CD14-positive monocyte (primary cell): ENCODE measurements around the gene FSTL3. TPM values are rescaled to one million over a fixed set of nuclear protein-coding genes. Genes with fewer than 3 reads are reported as not detected.

ENCODE experiments used
- DNase-seq, 3 donors: peaks; one replicate each; pipeline ENCODE4 v3.0.0-alpha.2; 2011 to 2022
- H2AFZ ChIP-seq: 2 replicates; pipeline ENCODE4 v1.6.0; 2012; ENCODE audit warnings: mild to moderate bottlenecking, low read depth, low read length, inconsistent platforms; ENCODE audit not compliant: insufficient read depth, poor library complexity, severe bottlenecking
- H3K27ac ChIP-seq, 2 donors: 1 replicate in 1 of 2; 2 replicates in 1 of 2; pipeline ENCODE4 v1.5.1; 2012 to 2013; ENCODE audit warnings: low read length in 2 of 2, control low read depth in 1 of 2, inconsistent platforms in 1 of 2, low read depth in 1 of 2, mild to moderate bottlenecking in 1 of 2
- H3K27me3 ChIP-seq, 2 donors: one replicate each; pipeline versions ENCODE4 v1.6.0 to v1.6.1; 2011 to 2013; ENCODE audit warnings: low read length in 2 of 2; ENCODE audit not compliant: control insufficient read depth in 2 of 2, insufficient read depth in 2 of 2
- H3K36me3 ChIP-seq, 2 donors: replicated peaks in 1 of 2; 1 replicate in 1 of 2; 2 replicates in 1 of 2; pipeline versions ENCODE4 v1.5.1 to v1.6.1; 2012 to 2013; ENCODE audit warnings: low read length in 2 of 2, control low read depth in 1 of 2, inconsistent platforms in 1 of 2, mild to moderate bottlenecking in 1 of 2; ENCODE audit not compliant: insufficient read depth in 2 of 2, control insufficient read depth in 1 of 2
- H3K4me1 ChIP-seq, 2 donors: 1 replicate in 1 of 2; 2 replicates in 1 of 2; pipeline versions ENCODE4 v1.5.1 to v1.6.1; 2012 to 2013; ENCODE audit warnings: low read length in 2 of 2, control low read depth in 1 of 2, inconsistent platforms in 1 of 2, mild to moderate bottlenecking in 1 of 2, moderate library complexity in 1 of 2; ENCODE audit not compliant: insufficient read depth in 2 of 2, control insufficient read depth in 1 of 2
- H3K4me2 ChIP-seq: replicated peaks from 2 replicates; pipeline ENCODE3; 2012; ENCODE audit warnings: low read length, moderate library complexity, mild to moderate bottlenecking; ENCODE audit not compliant: poor library complexity, severe bottlenecking; ENCODE audit errors: extremely low read depth
- H3K4me3 ChIP-seq, 3 experiments: fragments of 200-600 bp in 1 of 3; sonication (generic) in 1 of 3; replicated peaks in 1 of 3; 1 replicate in 2 of 3; 2 replicates in 1 of 3; pipeline ENCODE4 v1.5.1; 2011 to 2013; ENCODE audit warnings: low read length in 3 of 3, mild to moderate bottlenecking in 3 of 3, control low read depth in 2 of 3, low read depth in 2 of 3, inconsistent platforms in 1 of 3, moderate library complexity in 1 of 3
- H3K79me2 ChIP-seq: 2 replicates; pipeline ENCODE4 v1.6.0; 2012; ENCODE audit warnings: mild to moderate bottlenecking, control low read depth, inconsistent platforms, low read length, moderate library complexity; ENCODE audit not compliant: insufficient read depth
- H3K9ac ChIP-seq: 2 replicates; pipeline ENCODE4 v1.6.0; 2017; ENCODE audit warnings: low read length, mild to moderate bottlenecking; ENCODE audit not compliant: insufficient read depth, poor library complexity, severe bottlenecking
- H3K9me3 ChIP-seq, 2 donors: replicated peaks in 1 of 2; 1 replicate in 1 of 2; 2 replicates in 1 of 2; pipeline versions ENCODE4 v1.5.1 to v1.6.1; 2012 to 2013; ENCODE audit warnings: low read length in 2 of 2, control low read depth in 1 of 2; ENCODE audit not compliant: control insufficient read depth in 1 of 2, insufficient read depth in 1 of 2
- H4K20me1 ChIP-seq: 2 replicates; pipeline ENCODE4 v1.6.0; 2012; ENCODE audit warnings: mild to moderate bottlenecking, low read length, control low read depth, moderate library complexity; ENCODE audit not compliant: insufficient read depth
- H3K27ac Mint-ChIP-seq, 7 donors: one replicate each; pipeline ENCODE4 v1.8.0; 2020; ENCODE audit warnings: mild to moderate bottlenecking in 7 of 7, mixed read lengths in 7 of 7, moderate library complexity in 6 of 7, inconsistent platforms in 2 of 7
- H3K27me3 Mint-ChIP-seq, 3 donors: one replicate each; pipeline ENCODE4 v1.8.0; 2021 to 2022; ENCODE audit warnings: low read depth in 3 of 3, mild to moderate bottlenecking in 3 of 3, mixed read lengths in 3 of 3, moderate library complexity in 3 of 3, inconsistent platforms in 1 of 3
- H3K36me3 Mint-ChIP-seq, 2 donors: one replicate each; pipeline ENCODE4 v1.8.0; 2020; ENCODE audit warnings: mixed read lengths in 2 of 2, inconsistent platforms in 1 of 2, mild to moderate bottlenecking in 1 of 2
- H3K4me1 Mint-ChIP-seq: one replicate; pipeline ENCODE4 v1.8.0; 2020; ENCODE audit warnings: mild to moderate bottlenecking, mixed read lengths
- H3K4me3 Mint-ChIP-seq, 2 donors: one replicate each; pipeline ENCODE4 v1.8.0; 2020; ENCODE audit warnings: mild to moderate bottlenecking in 2 of 2, mixed read lengths in 2 of 2, moderate library complexity in 1 of 2
- H3K9me3 Mint-ChIP-seq, 7 donors: one replicate each; pipeline ENCODE4 v1.8.0; 2020 to 2022; ENCODE audit warnings: mixed read lengths in 7 of 7, mild to moderate bottlenecking in 6 of 7, moderate library complexity in 6 of 7, inconsistent platforms in 2 of 7
- CTCF ChIP-seq: fragments of 200-600 bp; IDR thresholded peaks from one replicate; pipeline ENCODE4 v1.8.0; 2022; ENCODE audit warnings: antibody characterized with exemption, mild to moderate bottlenecking
- WGBS: methylation state at CpG from one replicate; pipeline ENCODE4 v1.1.5; 2013; ENCODE audit warnings: missing lambda C conversion rate; ENCODE audit not compliant: insufficient coverage; 5-methylcytosine and 5-hydroxymethylcytosine counted together
- intact Hi-C, 2 donors: fragments of 100-400 bp; cut with micrococcal nuclease; formaldehyde crosslinking; loops; one replicate each; pipeline versions ENCODE4 v1.15.0 to v1.15.1; 2023
- polyA plus RNA-seq, 3 donors: library from polyadenylated mRNA; depleted of rRNA in 1 of 3; unstranded in 2 of 3; stranded (reverse) in 1 of 3; fragments of 300-500 nt in 2 of 3; fragments of >200 nt in 1 of 3; fragmentation: Illumina TruSeq in 2 of 3; gene quantifications; 1 replicate in 2 of 3; 2 replicates in 1 of 3; pipeline ENCODE4 v1.2.3, GENCODE V29; 2012 to 2021

The FSTL3 gene
- polyA plus RNA-seq, 3 donors: 2.5 to 42.1 (median 5.2) TPM

- H3K27ac ChIP-seq: no peak overlapping the region
- H3K36me3 ChIP-seq: peaks cover 8% of the 10 kb centered on the region in 2 donors
- Mint-ChIP-seq H3K4me3 (peak overlapping the region in 1 of 2 donors; percentile 60), H3K27me3 (peaks cover 22 to 33% (median 25%) of the 10 kb centered on the region in 3 donors), H3K9me3 (peaks cover 0 to 9% (median 4%) of the 10 kb centered on the region in 7 donors), H3K27ac (peak overlapping the region in 1 of 7 donors; percentile 55), H3K4me1 (peaks cover 6% of the 10 kb centered on the region), H3K36me3 (peaks cover 4 to 12% of the 10 kb centered on the region in 2 donors)
- 89% methylated on average over 24 of the region's 31 CpGs for WGBS
- H3K4me2 ChIP-seq: no peak overlapping the region
- H4K20me1 ChIP-seq: peaks cover 14% of the 10 kb centered on the region
- no peak overlapping the region for H2AFZ ChIP-seq
- H3K4me3 ChIP-seq: no peak overlapping the region
- intact Hi-C loops: no loop called here
- H3K9ac ChIP-seq: no peak overlapping the region
- no peak for TF ChIP-seq CTCF
- DNase-seq: no peak
- H3K4me1 ChIP-seq: peaks cover 7 to 16% of the 10 kb centered on the region in 2 donors
- H3K27me3 ChIP-seq: peaks cover 0 to 18% of the 10 kb centered on the region in 2 donors
- H3K9me3 ChIP-seq: no peaks in the 10 kb centered on the region
- H3K79me2 ChIP-seq: no peaks in the 10 kb centered on the region
Measured at GRCh38 chr19:640606-641189, 35.5 kb upstream of the FSTL3 start.

- no peaks in the 10 kb centered on the region for H3K9me3 ChIP-seq
- no peaks in the 10 kb centered on the region for H3K79me2 ChIP-seq
- Mint-ChIP-seq H3K27me3 (peaks cover 22 to 33% (median 25%) of the 10 kb centered on the region in 3 donors), H3K4me3 (no peak overlapping the region), H3K27ac (no peak overlapping the region), H3K36me3 (peaks cover 9 to 20% of the 10 kb centered on the region in 2 donors), H3K9me3 (peaks cover 0 to 9% (median 4%) of the 10 kb centered on the region in 7 donors), H3K4me1 (peaks cover 6% of the 10 kb centered on the region)
- intact Hi-C loops: no loop called here
- TF ChIP-seq CTCF: no peak
- DNase-seq: no peak
- no peak overlapping the region for H2AFZ ChIP-seq
- WGBS: 92% methylated on average over 15 of the region's 17 CpGs
- H3K4me3 ChIP-seq: no peak overlapping the region
- peaks cover 0 to 18% of the 10 kb centered on the region in 2 donors for H3K27me3 ChIP-seq
- peaks cover 24% of the 10 kb centered on the region for H4K20me1 ChIP-seq
- peaks cover 16 to 18% of the 10 kb centered on the region in 2 donors for H3K36me3 ChIP-seq
- no peak overlapping the region for H3K4me2 ChIP-seq
- no peak overlapping the region for H3K27ac ChIP-seq
- peaks cover 7 to 16% of the 10 kb centered on the region in 2 donors for H3K4me1 ChIP-seq
- no peak overlapping the region for H3K9ac ChIP-seq
Measured at GRCh38 chr19:641702-642101, 34.5 kb upstream of the FSTL3 start.
